NCI-H69 (cell line): Measurements from ENCODE around the gene RPL13.

Source experiments
- DNase-seq: peaks from one replicate; lab custom pipeline; 2025; lab: John Stamatoyannopoulos, UW

RPL13 gene

GRCh38 chr16:89560378-89561141 lies at the start of gene RPL13:
TSS of gene RPL13 (plus strand) at chr16:89560682. CDS start at chr16:89560960, 278 bp downstream.
- DNase-seq = peak; percentile 93

- DNase-seq = no peak
Observed at GRCh38 chr16:89511374-89511773, 49.1 kb upstream of the RPL13 start.

GRCh38 chr16:89512453-89512852 lies 48.0 kb upstream of the RPL13 start:
- DNase-seq = no peak

- DNase-seq = no peak
Observed at GRCh38 chr16:89517128-89517527, 43.4 kb upstream of the RPL13 start.

GRCh38 chr16:89519881-89520280 lies 40.6 kb upstream of the RPL13 start:
- no peak for DNase-seq

GRCh38 chr16:89522287-89522686 lies 38.2 kb upstream of the RPL13 start:
- no peak for DNase-seq

- no peak for DNase-seq
Observed at GRCh38 chr16:89523680-89524344, 36.7 kb upstream of the RPL13 start.

GRCh38 chr16:89525146-89525913 lies 35.2 kb upstream of the RPL13 start:
- no peak for DNase-seq

- DNase-seq = no peak
Observed at GRCh38 chr16:89529097-89529496, 31.4 kb upstream of the RPL13 start.

GRCh38 chr16:89530401-89531381 lies 29.8 kb upstream of the RPL13 start:
- no peak for DNase-seq

- no peak for DNase-seq
Observed at GRCh38 chr16:89531821-89532526, 28.5 kb upstream of the RPL13 start.

- no peak for DNase-seq
Observed at GRCh38 chr16:89534252-89534756, 26.2 kb upstream of the RPL13 start.

GRCh38 chr16:89536371-89536770 lies 24.1 kb upstream of the RPL13 start:
- no peak for DNase-seq

GRCh38 chr16:89536886-89537548 lies 23.5 kb upstream of the RPL13 start:
- DNase-seq = no peak

GRCh38 chr16:89537549-89537925 lies 22.9 kb upstream of the RPL13 start:
- DNase-seq = no peak

- DNase-seq = no peak
Observed at GRCh38 chr16:89538286-89538685, 22.2 kb upstream of the RPL13 start.

- DNase-seq = no peak
Observed at GRCh38 chr16:89540557-89540956, 19.9 kb upstream of the RPL13 start.

GRCh38 chr16:89541792-89542191 lies 18.7 kb upstream of the RPL13 start:
- DNase-seq = no peak

GRCh38 chr16:89544113-89544512 lies 16.4 kb upstream of the RPL13 start:
- no peak for DNase-seq

- no peak for DNase-seq
Observed at GRCh38 chr16:89544713-89545043, 15.8 kb upstream of the RPL13 start.
